Measurements from ENCODE around the gene OR4N2. TPM values are rescaled to one million over a fixed set of nuclear protein-coding genes. Genes with fewer than 3 reads are reported as not detected.
"Not testable (repeated sequence)": the region's sequence is repeated elsewhere in the genome, so short reads cannot be mapped to it uniquely, and the experiment has no call there.

The OR4N2 gene
- total RNA-seq, 4 donors from 2014 or later, result not detected

GRCh38 chr14:19823178-19823577 lies 19.6 kb downstream of the OR4N2 start:
- no peaks in the 10 kb centered on the region for H3K36me3 ChIP-seq

DNA sequence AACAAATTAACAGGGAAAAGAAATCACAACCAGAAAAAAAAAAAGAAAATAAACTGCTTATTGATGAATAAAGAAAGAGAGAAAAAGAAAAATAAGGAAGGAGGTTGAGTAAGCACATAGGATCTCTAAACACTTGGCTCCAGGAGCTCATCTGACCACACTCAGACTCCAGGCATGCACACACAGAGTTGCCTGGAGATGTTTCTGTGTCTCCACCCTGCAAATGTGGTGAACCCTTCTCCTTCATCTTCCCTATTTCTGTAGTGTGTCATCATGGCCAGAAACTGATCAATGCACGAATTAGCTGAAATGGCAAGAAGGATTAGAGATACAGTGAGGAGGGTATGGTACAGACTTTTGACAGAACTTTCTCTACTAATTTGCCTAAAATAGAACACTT lies 20.2 kb downstream of the OR4N2 start:
- DNase-seq (ENCODE audit: extremely low spot score), result no peak
- Histone ChIP-seq H3K4me1 (no peaks in the 10 kb centered on the region), H3K27me3 (peaks cover 0 to 9% (median 0%) of the 10 kb centered on the region in 4 donors), H3K9me3 (peaks cover 0 to 8% (median 4%) of the 10 kb centered on the region in 4 donors), H3K4me3 (no peak overlapping the region), H3K36me3 (no peaks in the 10 kb centered on the region), H3K27ac (replicated peaks in 1 of 4) (no peak overlapping the region)
- no peak for TF ChIP-seq EP300 (IDR thresholded peaks at IDR 0.05)
- TF ChIP-seq CTCF (IDR thresholded peaks at IDR 0.05), result no peak
- no peak for TF ChIP-seq POLR2A (IDR thresholded peaks at IDR 0.05; ENCODE audit: low read depth)
- TF ChIP-seq POLR2AphosphoS5 (IDR thresholded peaks at IDR 0.05), result no peak
- intact Hi-C loops (cut with DNase I), result no loop called here
- WGBS, result 16% methylated on average over 1 of the region's 1 CpG

More at GRCh38 chr14:19823178-19823577, 19.6 kb downstream of the OR4N2 start:
- Histone ChIP-seq H3K27me3 (peaks cover 0 to 9% (median 0%) of the 10 kb centered on the region in 4 donors), H3K4me3 (no peak overlapping the region), H3K9me3 (peaks cover 0 to 8% (median 4%) of the 10 kb centered on the region in 4 donors), H3K27ac (replicated peaks in 1 of 4) (no peak overlapping the region), H3K4me1 (no peaks in the 10 kb centered on the region)
- no peak for TF ChIP-seq POLR2AphosphoS5 (IDR thresholded peaks at IDR 0.05)
- no peak for TF ChIP-seq EP300 (IDR thresholded peaks at IDR 0.05)
- TF ChIP-seq POLR2A (IDR thresholded peaks at IDR 0.05; ENCODE audit: low read depth), result no peak
- no peak for TF ChIP-seq CTCF (IDR thresholded peaks at IDR 0.05)
- no peak for DNase-seq (ENCODE audit: extremely low spot score)
- intact Hi-C loops (cut with DNase I), result no loop called here
- 53% methylated on average over 1 of the region's 1 CpG for WGBS

GRCh38 chr14:19827626-19828244 lies 24.2 kb downstream of the OR4N2 start:
- H3K36me3 ChIP-seq; intact Hi-C loops (cut with DNase I); H3K4me3 ChIP-seq; H3K27ac ChIP-seq (replicated peaks in 1 of 4); H3K27me3 ChIP-seq; DNase-seq (ENCODE audit: extremely low spot score); H3K9me3 ChIP-seq; H3K4me1 ChIP-seq: not testable (repeated sequence)
- 56% methylated on average over 12 of the region's 12 CpGs for WGBS

DNA sequence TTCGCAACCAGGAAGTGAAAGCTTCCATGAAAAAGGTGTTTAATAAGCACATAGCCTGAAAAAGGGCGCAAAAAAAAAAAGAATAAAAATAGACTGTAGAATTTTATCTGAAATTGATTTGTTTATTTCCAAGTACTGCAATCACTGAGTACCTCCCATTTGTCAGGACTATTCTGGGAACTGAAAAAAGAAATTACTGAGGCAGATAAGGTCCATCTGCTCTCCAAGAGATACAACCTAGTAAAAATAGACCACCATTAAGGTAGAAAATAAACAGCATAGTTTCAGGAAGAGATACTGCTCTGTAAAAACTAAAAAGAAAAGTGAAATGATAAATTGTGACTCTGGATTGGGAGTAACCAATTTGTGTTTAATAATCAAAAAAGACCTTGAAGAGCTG lies 24.7 kb downstream of the OR4N2 start:
- Histone ChIP-seq H3K9me3 (no peaks in the 10 kb centered on the region), H3K36me3 (no peaks in the 10 kb centered on the region), H3K4me1 (no peaks in the 10 kb centered on the region), H3K27me3 (no peaks in the 10 kb centered on the region), H3K4me3 (no peak overlapping the region), H3K27ac (replicated peaks in 1 of 4) (no peak overlapping the region)
- TF ChIP-seq POLR2A (IDR thresholded peaks at IDR 0.05; ENCODE audit: low read depth) (no peak), CTCF (IDR thresholded peaks at IDR 0.05) (no peak), EP300 (IDR thresholded peaks at IDR 0.05) (no peak), POLR2AphosphoS5 (IDR thresholded peaks at IDR 0.05) (no peak)
- 80% methylated on average over 2 of the region's 2 CpGs for whole genome bisulfite sequencing
- no peak for DNase-seq (ENCODE audit: extremely low spot score)
- intact Hi-C loops (cut with DNase I), result no loop called here

GRCh38 chr14:19834203-19834848 lies 30.8 kb downstream of the OR4N2 start:
- intact Hi-C loops (cut with DNase I); DNase-seq (ENCODE audit: extremely low spot score): not testable (repeated sequence)
- WGBS, result 69% methylated on average over 8 of the region's 8 CpGs

More at GRCh38 chr14:19834203-19834848, 30.8 kb downstream of the OR4N2 start:
- H3K27ac ChIP-seq (replicated peaks in 1 of 4); H3K36me3 ChIP-seq; H3K4me1 ChIP-seq; H3K4me3 ChIP-seq; H3K27me3 ChIP-seq: not testable (repeated sequence)
- peaks cover 0 to 27% (median 12%) of the 10 kb centered on the region in 4 donors for H3K9me3 ChIP-seq

Measured in esophagus muscularis mucosa (tissue), 4 donors.